HCT116 (cell line): ENCODE data around the gene JAK2. TPM values are rescaled to one million over a fixed set of nuclear protein-coding genes. Genes with fewer than 3 reads are reported as not detected.

Experiments used
- ATAC-seq: fragments of 200-7000 bp; cut with Tn5 transposase; 2 replicates; pipeline ENCODE4 v1.9.1; 2020; ENCODE audit warnings: mild to moderate bottlenecking, moderate library complexity
- BruUV-seq: library from RNA; stranded (reverse); fragments of 400-500 nt; replicated peaks from 2 replicates; lab custom pipeline; 2021; lab: Mats Ljungman, UMichigan
- CTCF ChIA-PET: fragments of 300-600 bp; sonication (Branson Sonifier 250); formaldehyde crosslinking; loops from one replicate; lab custom pipeline; 2021; ENCODE audit warnings: antibody characterized with exemption; lab: Charles Lee
- POLR2A ChIA-PET: fragments of 300-600, 350-600 bp; sonication (Branson Sonifier 250); formaldehyde crosslinking; loops from one replicate; lab custom pipeline; 2021; ENCODE audit warnings: antibody characterized with exemption; lab: Charles Lee
- RAD21 ChIA-PET, 2 experiments: fragments of 300-600 bp; sonication (Branson Sonifier 250); formaldehyde crosslinking; loops; one replicate each; lab custom pipeline; 2023; ENCODE audit warnings: low total read pairs in 2 of 2; ENCODE audit not compliant: uncharacterized antibody in 2 of 2, unreplicated experiment in 2 of 2, low non-redundant PET in 1 of 2; lab: Charles Lee
- DNase-seq: peaks from one replicate; pipeline ENCODE4 v3.0.0-alpha.2; 2010; ENCODE audit warnings: low read depth, low spot score
- H2AFZ ChIP-seq: fragments of 200-600 bp; shearing (Covaris generic), sonication (generic); 2 replicates; pipeline ENCODE4 v1.6.1; 2017; ENCODE audit warnings: low read depth, mixed run types, mixed read lengths, antibody characterized with exemption, low read length; ENCODE audit not compliant: poor library complexity, severe bottlenecking
- H3K27ac ChIP-seq: 2 replicates; pipeline ENCODE4 v1.5.1; 2012; ENCODE audit warnings: low read depth, low read length
- H3K27me3 ChIP-seq: fragments of 200-600 bp; sonication (generic); 2 replicates; pipeline ENCODE4 v1.6.1; 2016; ENCODE audit warnings: mixed run types, low read length, mixed read lengths; ENCODE audit not compliant: insufficient read depth
- H3K36me3 ChIP-seq, 2 experiments: fragments of 200-500 bp in 1 of 2; fragments of 200-600 bp in 1 of 2; sonication (Bioruptor generic) in 1 of 2; sonication (generic) in 1 of 2; 2 replicates each; pipeline versions ENCODE4 v1.5.1 to v1.6.1; 2014 to 2016; ENCODE audit warnings: low read length in 2 of 2, inconsistent platforms in 1 of 2, mixed read lengths in 1 of 2, mixed run types in 1 of 2; ENCODE audit not compliant: insufficient read depth in 2 of 2, control insufficient read depth in 1 of 2
- H3K4me1 ChIP-seq, 2 experiments: fragments of 200-600 bp in 1 of 2; sonication (generic) in 1 of 2; 2 replicates each; pipeline versions ENCODE4 v1.5.1 to v1.6.1; 2012 to 2017; ENCODE audit warnings: low read length in 2 of 2, inconsistent platforms in 1 of 2, mild to moderate bottlenecking in 1 of 2, mixed read lengths in 1 of 2, mixed run types in 1 of 2, moderate library complexity in 1 of 2; ENCODE audit not compliant: insufficient read depth in 2 of 2, control insufficient read depth in 1 of 2
- H3K4me2 ChIP-seq: fragments of 200-600 bp; sonication (generic); 2 replicates; pipeline ENCODE4 v1.6.1; 2017; ENCODE audit warnings: mixed run types, low read length, mixed read lengths
- H3K4me3 ChIP-seq, 2 experiments: fragments of 200-600 bp in 1 of 2; sonication (generic) in 1 of 2; replicated peaks in 1 of 2; 2 replicates each; pipeline ENCODE4 v1.5.1; 2011 to 2016; ENCODE audit warnings: low read length in 2 of 2, control low read depth in 1 of 2, low read depth in 1 of 2, mild to moderate bottlenecking in 1 of 2, mixed read lengths in 1 of 2, mixed run types in 1 of 2
- H3K79me2 ChIP-seq: fragments of 200-600 bp; sonication (generic); 2 replicates; pipeline ENCODE4 v1.6.1; 2017; ENCODE audit warnings: mild to moderate bottlenecking, mixed run types, low read length, moderate library complexity, mixed read lengths; ENCODE audit not compliant: insufficient read depth
- H3K9ac ChIP-seq: fragments of 200-600 bp; sonication (generic); 2 replicates; pipeline ENCODE4 v1.6.1; 2016; ENCODE audit warnings: low read length, mixed read lengths
- H3K9me2 ChIP-seq: fragments of 200-600 bp; sonication (generic), shearing (Covaris generic); 2 replicates; pipeline ENCODE4 v1.6.1; 2017; ENCODE audit warnings: mixed run types, mild to moderate bottlenecking, moderate library complexity; ENCODE audit not compliant: insufficient read depth
- H3K9me3 ChIP-seq, 2 experiments: fragments of 200-500 bp in 1 of 2; fragments of 200-600 bp in 1 of 2; sonication (Bioruptor generic) in 1 of 2; sonication (generic) in 1 of 2; 2 replicates each; pipeline ENCODE4 v1.6.1; 2014 to 2017; ENCODE audit warnings: low read length in 2 of 2, mixed read lengths in 2 of 2, inconsistent platforms in 1 of 2, low read depth in 1 of 2, mild to moderate bottlenecking in 1 of 2, mixed run types in 1 of 2, moderate library complexity in 1 of 2; ENCODE audit not compliant: control insufficient read depth in 1 of 2, insufficient read depth in 1 of 2
- H4K20me1 ChIP-seq: fragments of 200-600 bp; sonication (generic), shearing (Covaris generic); 2 replicates; pipeline ENCODE4 v1.6.1; 2017; ENCODE audit warnings: mixed run types, mild to moderate bottlenecking, moderate library complexity; ENCODE audit not compliant: insufficient read depth
- CBX3 ChIP-seq: IDR thresholded peaks from 2 replicates; pipeline ENCODE4 v1.6.1; 2012; ENCODE audit warnings: low read depth
- CTCF ChIP-seq, 3 experiments: fragments of 200-600 bp in 1 of 3; sonication (generic) in 1 of 3; IDR thresholded peaks in 2 of 3; conservative IDR thresholded peaks in 1 of 3; 2 replicates each; pipeline ENCODE4 v1.5.1; 2012 to 2017; ENCODE audit warnings: low read depth in 2 of 3, low read length in 2 of 3, antibody characterized with exemption in 1 of 3, borderline replicate concordance in 1 of 3, control low read depth in 1 of 3, mild to moderate bottlenecking in 1 of 3, mixed read lengths in 1 of 3, mixed run types in 1 of 3, moderate library complexity in 1 of 3; ENCODE audit not compliant: insufficient read depth in 1 of 3
- EZH2 ChIP-seq: fragments of 200-600 bp; sonication (generic); IDR thresholded peaks from 2 replicates; pipeline ENCODE4 v1.6.1; 2017; ENCODE audit warnings: antibody characterized with exemption, mixed run types
- FOSL1 ChIP-seq: IDR thresholded peaks from 2 replicates; pipeline ENCODE4 v1.6.1; 2012; ENCODE audit warnings: low read depth
- POLR2AphosphoS5 ChIP-seq: IDR thresholded peaks from 2 replicates; pipeline ENCODE4 v1.6.1; 2011; ENCODE audit warnings: mild to moderate bottlenecking, low read depth, low read length, moderate library complexity
- SRF ChIP-seq: IDR thresholded peaks from 2 replicates; pipeline ENCODE4 v1.6.1; 2012; ENCODE audit warnings: low read depth
- ZFX ChIP-seq: fragments of 450-650 bp; IDR thresholded peaks from 2 replicates; pipeline ENCODE4 v1.6.1; 2017
- intact Hi-C: fragments of 100-400 bp; cut with micrococcal nuclease; formaldehyde crosslinking; loops from 2 replicates; pipeline ENCODE4 v1.10.0; 2022
- total RNA-seq: library from RNA; stranded (reverse); gene quantifications from one replicate; pipeline ENCODE4 v1.2.1, GENCODE V29; 2021; ENCODE audit not compliant: unreplicated experiment

Gene JAK2
- total RNA-seq, 1 experiment from 2014 or later, result 4.6 TPM

GRCh38 chr9:4983601-4984165, 1.4 kb upstream of the JAK2 start:
- TF ChIP-seq POLR2AphosphoS5, result no peak
- no peak for TF ChIP-seq EZH2
- TF ChIP-seq CTCF (IDR thresholded peaks at IDR 0.05 in 2 of 3, conservative IDR thresholded peaks at IDR 0.05 in 1 of 3; ENCODE audit: borderline replicate concordance in 1 of 3, insufficient read depth in 1 of 3, low read depth in 2 of 3, low read length in 2 of 3), result no peak
- TF ChIP-seq ZFX, result no peak
- no peak for TF ChIP-seq FOSL1
- TF ChIP-seq CBX3, result no peak
- TF ChIP-seq SRF, result no peak
- ChIA-PET POLR2A (interaction anchor here (0.6 kb wide), 1 partner anchor 27 kb away, joined by 3 read pairs; no protein-coding TSS in a partner anchor), RAD21 (no interaction called here), CTCF (interaction anchor here (1.4 kb wide), 1 partner anchor 225 kb away, joined by 6 read pairs; no protein-coding TSS in a partner anchor)
- no peak for DNase-seq
- H3K9me3 ChIP-seq, result no peaks in the 10 kb centered on the region
- no peaks in the 10 kb centered on the region for H3K27me3 ChIP-seq
- H3K4me2 ChIP-seq, result peak overlapping the region; percentile 94
- H3K4me1 ChIP-seq, result peaks cover 9 to 22% of the 10 kb centered on the region in 2 experiments
- H3K27ac ChIP-seq, result peak overlapping the region; percentile 94
- no peaks in the 10 kb centered on the region for H4K20me1 ChIP-seq
- H3K36me3 ChIP-seq, result no peaks in the 10 kb centered on the region
- no TSS peak for BruUV-seq
- intact Hi-C loops, result loop anchor here (10.0 kb wide), 1 partner anchor 319 kb away; the partner anchor contains the start of genes PLPP6 and SPATA6L
- ATAC-seq, result no peak
- H2AFZ ChIP-seq, result peak overlapping the region; percentile 77
- no peaks in the 10 kb centered on the region for H3K79me2 ChIP-seq
- H3K9me2 ChIP-seq, result no peaks in the 10 kb centered on the region
- peak overlapping the region; percentile 67 to 68 for H3K4me3 ChIP-seq
- H3K9ac ChIP-seq, result peak overlapping the region; percentile 76
